Omental fat pad (tissue), 4 donors: ENCODE measurements around the gene SFTPD. TPM values are rescaled to one million over a fixed set of nuclear protein-coding genes. Genes with fewer than 3 reads are reported as not detected.
"Not testable (repeated sequence)": the region's sequence is repeated elsewhere in the genome, so short reads cannot be mapped to it uniquely, and the experiment has no call there.

Experiments used
- ATAC-seq: fragments of 150-250 bp; one replicate; pipeline ENCODE4 v1.9.1; 2016; ENCODE audit warnings: mild to moderate bottlenecking, moderate library complexity; ENCODE audit not compliant: low FRiP score
- DNase-seq: peaks from one replicate; pipeline ENCODE4 v3.0.0-alpha.2; 2019; ENCODE audit warnings: low spot score
- CTCF ChIP-seq, 3 donors: fragments of 450-650 bp; IDR thresholded peaks; one replicate each; pipeline ENCODE4 v1.5.1; 2016 to 2017; ENCODE audit warnings: antibody characterized with exemption in 3 of 3, mild to moderate bottlenecking in 3 of 3, moderate library complexity in 2 of 3
- total RNA-seq, 4 donors: library from RNA; depleted of rRNA; stranded (reverse); fragments of >200 nt; gene quantifications; one replicate each; pipeline ENCODE4 v1.1.0, GENCODE V29; 2016

The SFTPD gene
- total RNA-seq, 4 donors from 2014 or later, result 0.65 to 0.96 TPM; not detected in 2

- ATAC-seq (peak; percentile 23), DNase-seq (no peak)
- no peak for TF ChIP-seq CTCF (IDR thresholded peaks at IDR 0.05)
Observed at GRCh38 chr10:79905322-79906314, 43.3 kb downstream of the SFTPD start.

GRCh38 chr10:79904671-79905321 is 44.1 kb downstream of the SFTPD start:
- DNase-seq, result peak; percentile 28
- no peak for TF ChIP-seq CTCF (IDR thresholded peaks at IDR 0.05)

GRCh38 chr10:79901571-79901970 is 47.3 kb downstream of the SFTPD start:
- not testable (repeated sequence) for DNase-seq, ATAC-seq

More at GRCh38 chr10:79904671-79905321, 44.1 kb downstream of the SFTPD start:
- ATAC-seq, result peak; percentile 89

- DNase-seq, result no peak
- no peak for ATAC-seq
- TF ChIP-seq CTCF (IDR thresholded peaks at IDR 0.05), result no peak
Observed at GRCh38 chr10:79898597-79899325, 50.1 kb downstream of the SFTPD start.

GRCh38 chr10:79892896-79893295 is 56.0 kb downstream of the SFTPD start:
- DNase-seq, ATAC-seq: not testable (repeated sequence)

- no peak for DNase-seq
- no peak for ATAC-seq
- no peak for TF ChIP-seq CTCF (IDR thresholded peaks at IDR 0.05)
Observed at GRCh38 chr10:79890469-79890868, 58.4 kb downstream of the SFTPD start.

- not testable (repeated sequence) for ATAC-seq, DNase-seq
Observed at GRCh38 chr10:79888984-79889383, 59.9 kb downstream of the SFTPD start.

Other genes starting within 250 kb of the SFTPD start
- gene NUTM2B, start 245.9 kb downstream of the SFTPD start, total RNA-seq, result under 1 TPM; 0.19 to 0.84 (median 0.28) TPM
- gene NUTM2E, start 122.4 kb downstream of the SFTPD start, total RNA-seq, result under 1 TPM in 1 of 4 donors, not detected in 3; 0.65 TPM
- 10 to 100 TPM in 2 of 4 donors, 1 to 10 TPM in 2; 7.1 to 16.4 (median 11.0) TPM for gene TMEM254, start 129.6 kb upstream of the SFTPD start, total RNA-seq
- 100 to 1,000 TPM in 1 of 4 donors, 10 to 100 TPM in 3; 18.0 to 116 (median 20.8) TPM for gene PLAC9, start 183.6 kb upstream of the SFTPD start, total RNA-seq